Smooth muscle cell (in vitro differentiated cells): ENCODE data around the gene CCDC88C. TPM values are rescaled to one million over a fixed set of nuclear protein-coding genes. Genes with fewer than 3 reads are reported as not detected.
A peak's percentile ranks its signal among the peaks of the same experiment; 100 is the strongest.

Experiments
- DNase-seq: peaks from one replicate; lab custom pipeline; 2025; ENCODE audit not compliant: unreplicated experiment; lab: John Stamatoyannopoulos, UW
- H2AFZ ChIP-seq: fragments of 200-600 bp; sonication (generic); 2 replicates; pipeline ENCODE4 v1.6.0; 2016; ENCODE audit warnings: antibody characterized with exemption, low read depth, mild to moderate bottlenecking
- H3F3A ChIP-seq: fragments of 200-600 bp; sonication (generic); 2 replicates; pipeline ENCODE4 v1.6.0; 2017; ENCODE audit warnings: antibody characterized with exemption, low read depth
- H3K27ac ChIP-seq: fragments of 200-600 bp; sonication (generic); 2 replicates; pipeline ENCODE4 v1.5.1; 2016; ENCODE audit warnings: low read depth, mild to moderate bottlenecking
- H3K27me3 ChIP-seq: fragments of 200-600 bp; sonication (generic); 2 replicates; pipeline ENCODE4 v1.6.1; 2016; ENCODE audit warnings: low read depth, mild to moderate bottlenecking
- H3K36me3 ChIP-seq: fragments of 200-600 bp; sonication (generic); 2 replicates; pipeline ENCODE4 v1.5.1; 2016; ENCODE audit warnings: low read depth
- H3K4me1 ChIP-seq: fragments of 200-600 bp; sonication (generic); 2 replicates; pipeline ENCODE4 v1.5.1; 2016; ENCODE audit warnings: low read depth
- H3K4me2 ChIP-seq: fragments of 200-600 bp; sonication (generic); 2 replicates; pipeline ENCODE4 v1.6.0; 2016; ENCODE audit warnings: mild to moderate bottlenecking
- H3K4me3 ChIP-seq: fragments of 200-600 bp; sonication (generic); 2 replicates; pipeline ENCODE4 v1.5.1; 2016; ENCODE audit warnings: mild to moderate bottlenecking
- H3K79me2 ChIP-seq: fragments of 200-600 bp; sonication (generic); 2 replicates; pipeline ENCODE4 v1.6.0; 2016; ENCODE audit warnings: low read depth, mild to moderate bottlenecking
- H3K9ac ChIP-seq: fragments of 200-600 bp; sonication (generic); 2 replicates; pipeline ENCODE4 v1.6.0; 2016; ENCODE audit warnings: low read depth
- H3K9me3 ChIP-seq: fragments of 200-600 bp; sonication (generic); replicated peaks from 2 replicates; pipeline ENCODE4 v1.5.1; 2016; ENCODE audit warnings: low read depth
- H4K20me1 ChIP-seq: fragments of 200-600 bp; sonication (generic); 2 replicates; pipeline ENCODE4 v1.6.0; 2016; ENCODE audit warnings: low read depth
- CTCF ChIP-seq: fragments of 200-600 bp; sonication (generic); IDR thresholded peaks from 2 replicates; pipeline ENCODE4 v1.5.1; 2017; ENCODE audit warnings: borderline replicate concordance, mild to moderate bottlenecking, antibody characterized with exemption; ENCODE audit not compliant: insufficient read depth, poor library complexity, severe bottlenecking
- WGBS: methylation state at CpG from one replicate; pipeline ENCODE4 v1.1.7; 2016; ENCODE audit warnings: low lambda C conversion rate; 5-methylcytosine and 5-hydroxymethylcytosine counted together
- polyA plus RNA-seq: library from polyadenylated mRNA; unstranded; fragments of >200 nt; fragmentation: Nextera tagmentation; extraction: Ambion mirVana; gene quantifications from 2 replicates; pipeline ENCODE4 v1.2.1, GENCODE V29; 2016
- total RNA-seq: library from RNA; depleted of rRNA; stranded (reverse); fragments of >200 nt; gene quantifications from 2 replicates; pipeline ENCODE4 v1.2.3, GENCODE V29; 2014

The CCDC88C gene
- total and polyA plus RNA-seq, 2 experiments from 2014 or later: 1.1 TPM; not detected in 1

GRCh38 chr14:91258011-91258618, 159.5 kb downstream of the CCDC88C start:
- WGBS: 40% methylated on average over 16 of the region's 16 CpGs
- no peaks in the 10 kb centered on the region for H3K79me2 ChIP-seq
- H4K20me1 ChIP-seq: no peaks in the 10 kb centered on the region
- DNase-seq: no peak
- no peaks in the 10 kb centered on the region for H3K36me3 ChIP-seq
- peak overlapping the region; percentile 3 for H3K4me2 ChIP-seq
- H3K4me1 ChIP-seq: no peaks in the 10 kb centered on the region
- H3K27me3 ChIP-seq: peaks cover 2% of the 10 kb centered on the region
- H3K9me3 ChIP-seq: no peaks in the 10 kb centered on the region
- peak overlapping the region; percentile 38 for H3K9ac ChIP-seq
- peak overlapping the region; percentile 74 for H3K27ac ChIP-seq
- TF ChIP-seq CTCF: no peak
- H3F3A ChIP-seq: peaks cover 19% of the 10 kb centered on the region
- H2AFZ ChIP-seq: no peak overlapping the region
- H3K4me3 ChIP-seq: no peak overlapping the region

GRCh38 chr14:91257328-91258010, 160.2 kb downstream of the CCDC88C start:
- no peak for TF ChIP-seq CTCF
- 41% methylated on average over 8 of the region's 8 CpGs for WGBS
- Histone ChIP-seq H3F3A (peaks cover 19% of the 10 kb centered on the region), H3K4me1 (no peaks in the 10 kb centered on the region), H3K4me2 (peak overlapping the region; percentile 10), H3K27me3 (no peaks in the 10 kb centered on the region), H3K79me2 (no peaks in the 10 kb centered on the region), H3K36me3 (no peaks in the 10 kb centered on the region), H3K9ac (peak overlapping the region; percentile 38), H2AFZ (no peak overlapping the region), H3K9me3 (no peaks in the 10 kb centered on the region), H3K27ac (peak overlapping the region; percentile 74), H3K4me3 (no peak overlapping the region), H4K20me1 (no peaks in the 10 kb centered on the region)
- DNase-seq: no peak

- TF ChIP-seq CTCF: no peak
- Histone ChIP-seq H3K4me2 (peak overlapping the region; percentile 10), H2AFZ (no peak overlapping the region), H3K27me3 (no peaks in the 10 kb centered on the region), H3K9ac (no peak overlapping the region), H3K9me3 (no peaks in the 10 kb centered on the region), H3K79me2 (no peaks in the 10 kb centered on the region), H3K36me3 (no peaks in the 10 kb centered on the region), H3K4me1 (no peaks in the 10 kb centered on the region), H3F3A (peaks cover 19% of the 10 kb centered on the region), H3K4me3 (no peak overlapping the region), H3K27ac (peak overlapping the region; percentile 74), H4K20me1 (no peaks in the 10 kb centered on the region)
- no peak for DNase-seq
- 95% methylated on average over 1 of the region's 1 CpG for WGBS
Measured at GRCh38 chr14:91256661-91257060, 161.0 kb downstream of the CCDC88C start.
